Mucosa of gallbladder (tissue), 1 donor: ENCODE measurements around the gene WDFY2. TPM values are rescaled to one million over a fixed set of nuclear protein-coding genes. Genes with fewer than 3 reads are reported as not detected.

ENCODE experiments used
- DNase-seq: peaks from one replicate; pipeline ENCODE4 v3.0.0-alpha.2; 2020; ENCODE audit warnings: low spot score
- total RNA-seq: library from RNA; stranded (reverse); gene quantifications from one replicate; pipeline ENCODE4 v1.2.1, GENCODE V29; 2021
- donor health status: DM: no; HTN: no; CAD: no.

The WDFY2 gene
- total RNA-seq, 1 donor from 2014 or later: 8.7 TPM

DNA sequence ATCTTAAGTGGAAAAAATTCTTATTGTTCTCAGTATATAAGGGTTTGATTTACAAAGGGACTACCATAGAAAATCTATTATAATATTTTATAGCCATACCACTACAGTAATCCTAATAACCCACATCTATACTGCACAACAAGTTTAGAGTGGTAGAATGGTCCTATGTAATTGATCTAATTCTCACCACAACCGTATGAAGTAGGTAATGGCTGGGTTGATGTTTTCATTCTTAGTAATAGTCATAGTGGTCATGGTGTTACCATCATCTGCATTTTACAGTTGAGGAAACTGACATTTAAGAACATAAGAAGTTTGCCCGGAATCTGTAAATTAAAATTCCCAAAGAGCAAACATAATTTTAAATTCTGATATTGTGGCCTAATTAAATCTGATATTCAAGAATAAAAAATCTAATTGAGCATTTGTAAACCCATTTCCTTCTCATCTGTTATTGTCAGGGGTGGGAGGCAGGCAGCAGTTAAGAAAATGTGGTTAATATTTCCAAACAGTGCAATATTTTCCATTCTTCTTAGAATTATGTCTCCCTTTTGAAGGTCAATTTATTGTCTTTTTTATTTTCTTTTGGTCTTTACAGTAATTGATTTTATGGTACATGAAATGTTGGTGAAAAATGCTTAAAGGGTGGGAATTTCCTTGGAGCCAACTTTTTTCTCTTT lies 154.1 kb downstream of the WDFY2 start:
- DNase-seq: no peak

DNA sequence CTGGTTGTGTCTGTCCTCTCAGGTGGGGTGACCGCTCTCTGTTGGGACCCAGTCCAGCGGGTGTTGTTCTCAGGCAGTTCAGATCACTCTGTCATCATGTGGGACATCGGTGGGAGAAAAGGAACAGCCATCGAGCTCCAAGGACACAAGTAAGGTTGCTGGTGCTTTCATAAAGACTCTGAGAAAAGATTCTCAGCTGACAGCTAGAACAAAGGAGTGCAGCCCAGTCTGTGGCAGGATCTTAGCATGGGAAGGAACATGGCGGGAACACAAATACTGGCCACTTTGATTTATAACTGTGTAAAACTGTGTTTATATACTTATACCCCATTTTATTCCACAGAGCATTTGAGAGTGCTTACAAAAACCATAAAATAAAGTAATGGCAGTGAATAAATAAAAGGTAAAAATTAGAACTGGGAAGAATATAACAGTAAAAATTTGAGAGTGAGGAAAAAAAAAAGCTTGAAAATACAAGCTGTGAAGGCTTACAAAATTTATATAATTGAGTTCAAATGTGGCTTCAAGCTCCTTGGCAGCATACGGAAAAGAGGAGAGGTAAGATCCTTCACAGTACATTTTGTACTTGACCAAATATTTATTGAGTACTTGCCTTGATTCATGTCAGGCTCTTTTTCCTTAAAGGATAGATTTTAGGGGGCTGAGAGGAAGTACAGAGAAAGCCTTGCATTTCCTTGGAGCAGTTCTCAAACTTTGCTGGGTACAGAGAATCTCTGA lies 154.9 kb downstream of the WDFY2 start:
- no peak for DNase-seq

DNA sequence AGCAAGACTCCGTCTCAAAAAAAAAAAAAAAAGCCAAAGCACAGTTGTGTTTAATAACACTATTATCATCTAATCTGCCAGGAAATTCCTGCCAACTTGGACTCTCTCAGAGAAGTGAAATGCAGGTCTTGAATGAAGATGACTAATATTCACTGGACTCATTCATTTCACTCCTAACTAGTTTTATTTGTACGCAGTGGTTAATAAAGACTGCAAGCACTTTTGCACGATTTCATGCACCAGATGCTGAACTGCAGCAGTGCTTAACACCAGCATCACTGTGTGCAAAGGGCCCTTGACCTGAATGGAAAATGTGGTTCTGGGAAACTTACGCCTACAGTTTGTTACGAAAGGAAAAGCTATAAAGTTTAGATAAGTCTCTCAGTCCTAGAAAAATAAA lies 156.4 kb downstream of the WDFY2 start:
- DNase-seq: no peak

DNA sequence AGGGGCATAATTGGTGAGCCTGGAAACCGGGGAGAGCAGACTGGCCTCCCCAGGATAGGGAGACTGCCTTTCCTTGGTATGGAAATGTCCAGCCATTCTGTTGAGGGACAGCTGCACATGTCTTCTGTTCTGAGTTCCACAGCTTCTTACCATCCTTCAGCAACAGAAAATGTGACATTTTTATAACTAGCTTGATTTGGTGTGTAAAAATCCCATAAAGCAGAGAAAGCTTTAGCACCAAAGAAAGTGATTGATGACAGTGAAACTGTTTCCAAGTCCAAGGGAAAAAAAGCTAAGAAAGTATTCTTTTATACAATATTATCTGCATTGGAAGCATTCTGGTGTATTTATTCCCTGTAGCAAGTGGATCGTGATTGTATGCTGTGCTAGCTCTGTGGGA lies 157.8 kb downstream of the WDFY2 start:
- DNase-seq: no peak

DNA sequence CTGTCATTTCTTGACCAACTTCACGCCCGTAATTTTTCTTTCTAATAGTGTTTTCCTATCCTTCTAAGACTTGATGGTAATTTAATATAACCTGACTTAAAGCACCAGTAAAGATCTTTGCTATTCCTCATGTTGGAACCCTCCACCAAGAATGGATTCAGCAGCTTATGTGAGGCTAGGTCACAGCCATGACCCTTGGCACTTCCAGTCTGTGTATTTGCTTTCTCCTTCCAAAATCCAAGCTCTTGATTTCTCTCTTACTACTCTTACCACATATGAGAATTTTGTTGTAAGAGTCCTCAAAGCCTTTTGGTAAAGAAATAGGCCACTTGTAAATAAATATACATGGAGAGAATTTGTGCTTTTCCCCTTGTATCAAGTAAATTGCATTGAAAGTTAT lies 158.3 kb downstream of the WDFY2 start:
- no peak for DNase-seq

DNA sequence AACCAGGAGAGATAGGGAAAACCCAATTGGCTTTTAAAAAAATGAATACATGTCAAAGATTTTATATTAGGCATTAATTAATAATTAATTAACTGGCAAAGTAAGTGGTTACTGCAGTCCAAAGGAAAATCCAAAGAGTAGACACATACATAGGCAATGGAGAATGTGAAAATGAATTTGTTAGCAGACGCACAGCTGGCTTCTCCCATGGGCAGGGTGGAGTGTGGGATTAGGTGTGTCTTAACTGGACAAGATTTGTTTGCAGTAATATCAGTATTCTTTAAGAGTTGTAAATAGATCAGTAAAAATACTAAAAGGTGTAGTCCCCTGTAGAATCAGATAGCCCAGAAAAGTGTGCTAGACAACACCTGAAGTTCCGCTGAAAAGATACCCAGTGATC lies 161.0 kb downstream of the WDFY2 start:
- no peak for DNase-seq

DNA sequence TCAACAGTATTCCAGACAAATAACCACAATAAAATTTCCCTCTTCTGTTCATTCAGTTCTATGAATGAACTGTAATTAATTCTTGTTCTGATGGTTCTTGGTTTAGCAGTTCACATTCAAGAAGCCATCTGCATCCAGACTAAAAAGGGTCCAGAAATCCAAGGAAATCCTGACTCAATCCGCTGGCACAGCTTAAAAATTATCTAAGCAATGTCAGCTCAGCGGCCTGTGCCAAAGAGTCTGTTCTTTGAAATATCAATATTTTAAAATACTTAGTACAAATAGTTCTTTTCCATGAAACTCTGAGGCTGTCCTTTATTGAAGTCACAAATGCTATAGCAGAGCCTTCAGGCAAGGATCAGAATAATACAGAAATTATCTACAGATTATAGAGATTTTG lies 162.5 kb downstream of the WDFY2 start:
- no peak for DNase-seq

DNA sequence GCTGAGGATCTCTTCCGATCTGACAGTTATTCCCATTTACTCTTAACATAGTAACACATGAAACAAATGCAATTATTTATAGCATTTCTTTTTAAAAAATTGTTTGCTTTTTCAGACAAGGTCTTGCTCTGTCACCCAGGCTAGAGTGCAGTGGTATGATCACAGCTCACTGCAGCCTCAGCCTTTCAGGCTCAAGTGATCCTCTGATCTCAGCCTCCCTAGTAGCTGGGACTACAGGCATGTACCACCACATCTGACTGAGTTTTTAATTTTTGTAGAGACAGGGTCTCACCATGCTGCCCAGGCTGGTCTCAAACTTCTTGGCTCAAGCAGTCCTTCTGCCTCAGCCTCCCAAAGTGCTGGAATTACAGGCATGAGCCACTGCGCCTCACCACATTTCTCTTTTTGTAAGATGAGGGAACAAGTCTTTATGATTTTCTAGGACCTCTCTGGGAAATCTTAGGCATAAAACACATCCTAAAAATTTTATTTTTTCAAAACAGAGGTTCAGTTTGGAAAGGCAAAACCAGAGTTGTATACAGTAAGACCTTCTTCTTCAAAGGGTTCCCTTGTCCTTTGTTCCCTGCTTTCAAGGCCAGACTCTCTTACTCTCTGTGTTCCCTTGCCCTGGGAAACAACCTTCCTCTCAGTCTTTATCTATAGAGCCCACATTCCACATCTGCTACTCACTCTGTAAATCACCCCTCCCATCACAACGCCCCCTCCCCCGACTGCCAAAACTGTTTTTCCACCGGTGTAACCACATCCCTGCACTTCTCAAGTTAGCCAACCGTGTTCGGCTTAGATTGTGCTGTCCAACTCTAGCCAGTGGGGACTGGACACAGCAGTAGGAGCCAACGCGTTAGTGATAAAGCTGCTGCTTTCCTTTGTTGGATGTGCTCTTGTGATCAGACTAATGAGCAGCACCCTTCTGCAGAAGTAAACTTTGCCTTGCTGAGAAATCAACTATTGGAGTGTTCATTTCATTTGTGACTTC lies 163.5 kb downstream of the WDFY2 start:
- no peak for DNase-seq

DNA sequence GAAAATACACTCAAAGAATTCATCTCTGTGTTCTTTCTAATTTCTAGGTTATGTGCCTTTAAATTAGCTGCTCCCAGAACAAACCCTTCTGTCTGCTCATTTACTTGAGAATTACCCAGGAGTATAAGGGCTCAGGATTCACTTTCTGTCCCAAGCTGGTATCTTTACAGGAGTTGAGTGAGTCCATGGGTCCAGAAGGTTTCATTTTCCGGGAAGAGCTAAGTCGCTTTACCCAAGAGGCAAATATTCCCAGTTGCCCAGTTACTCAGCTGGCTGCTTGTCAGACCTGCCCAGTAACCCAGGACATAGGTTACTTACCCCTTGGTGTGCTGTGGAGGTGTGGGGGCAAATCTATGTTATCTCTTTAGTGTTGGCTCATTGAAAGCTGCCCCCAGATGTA lies 172.4 kb downstream of the WDFY2 start:
- DNase-seq: no peak

DNA sequence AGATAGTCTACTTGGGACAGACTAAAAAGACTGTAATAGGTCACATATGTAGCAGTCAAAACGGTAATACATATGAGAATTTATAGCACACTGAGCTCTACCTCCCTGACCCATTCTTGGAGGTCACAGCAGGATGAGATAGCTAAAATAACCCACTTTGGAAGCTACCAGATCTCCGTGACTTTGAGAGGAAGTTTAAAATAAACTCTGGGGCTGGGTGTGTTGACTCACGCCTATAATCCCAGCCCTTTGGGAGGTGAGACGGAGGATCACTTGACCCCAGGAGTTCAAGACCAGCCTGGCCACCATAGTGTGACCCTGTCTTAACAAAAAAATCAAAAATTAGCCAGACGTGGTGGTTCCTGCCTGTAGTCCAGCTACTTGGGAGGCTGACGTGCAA lies 174.4 kb downstream of the WDFY2 start:
- DNase-seq: no peak

DNA sequence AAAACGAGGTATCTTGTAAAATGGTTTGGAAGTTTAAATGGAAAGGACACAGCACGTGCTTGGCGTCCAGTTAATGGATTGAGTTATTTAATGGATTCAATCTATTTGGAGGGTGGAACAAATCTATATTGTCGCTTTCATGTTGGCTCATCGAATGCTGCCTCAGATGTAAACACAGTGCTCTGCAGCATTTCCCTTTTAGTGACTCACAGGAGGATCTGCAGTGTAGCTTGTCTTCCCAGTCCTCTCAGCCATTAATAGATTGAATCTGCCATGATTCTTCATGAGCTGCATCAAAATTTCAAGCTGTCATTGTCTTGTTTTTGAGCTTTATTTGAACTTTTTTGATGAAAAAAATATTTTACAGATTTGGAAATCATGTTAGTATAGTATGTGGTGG lies 175.0 kb downstream of the WDFY2 start:
- no peak for DNase-seq

DNA sequence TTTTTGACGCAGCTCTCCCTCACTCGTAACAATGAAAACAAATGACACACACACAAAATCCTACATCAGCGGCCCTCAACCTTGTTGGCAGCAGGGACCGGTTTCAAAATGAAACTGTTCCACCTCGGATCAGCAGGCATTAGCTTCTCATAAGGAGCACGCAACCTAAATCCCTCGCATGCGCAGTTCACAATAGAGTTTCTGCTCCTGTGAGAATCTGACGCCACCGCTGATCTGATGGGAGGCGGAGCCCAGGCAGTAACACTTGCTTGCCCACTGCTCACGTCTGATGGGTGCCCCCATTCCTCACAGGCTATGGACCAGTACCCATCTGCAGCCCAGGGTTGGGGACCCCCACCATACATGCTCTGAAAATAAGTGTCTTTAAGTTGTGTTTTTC lies 176.3 kb downstream of the WDFY2 start:
- DNase-seq: no peak

DNA sequence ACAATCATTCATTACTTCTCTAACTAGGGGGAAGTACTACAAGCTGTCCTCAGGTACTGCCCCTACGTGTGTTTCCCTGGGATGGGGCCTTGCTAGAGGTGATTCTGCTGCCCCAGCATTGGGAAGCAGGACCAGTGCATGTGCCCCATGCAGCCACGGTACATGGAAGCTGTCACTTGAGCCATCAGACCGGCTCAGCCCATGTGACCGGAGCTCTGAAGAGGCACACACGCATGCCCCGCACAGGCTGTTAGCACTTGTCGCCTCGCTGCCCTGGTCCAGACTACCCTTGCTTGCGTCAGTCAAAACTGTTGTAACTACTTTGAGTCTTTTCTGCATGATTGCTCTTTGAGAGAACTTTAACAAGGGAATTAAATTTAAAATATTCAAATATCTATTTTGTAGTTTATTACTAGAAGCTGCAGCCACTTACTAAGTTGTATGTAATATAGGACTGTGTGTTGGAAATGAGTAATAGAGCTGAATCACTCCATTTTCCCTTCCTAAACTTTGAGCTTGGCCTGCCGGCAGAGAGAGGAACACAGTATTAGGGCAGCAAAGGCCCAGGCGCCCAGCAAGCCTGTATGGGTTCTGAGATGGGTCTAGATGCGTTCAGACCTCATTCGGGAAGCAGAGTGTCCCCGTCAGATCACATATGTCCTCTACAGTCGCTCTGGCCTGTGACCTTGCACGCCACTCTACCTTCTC lies 177.5 kb downstream of the WDFY2 start:
- DNase-seq: no peak

DNA sequence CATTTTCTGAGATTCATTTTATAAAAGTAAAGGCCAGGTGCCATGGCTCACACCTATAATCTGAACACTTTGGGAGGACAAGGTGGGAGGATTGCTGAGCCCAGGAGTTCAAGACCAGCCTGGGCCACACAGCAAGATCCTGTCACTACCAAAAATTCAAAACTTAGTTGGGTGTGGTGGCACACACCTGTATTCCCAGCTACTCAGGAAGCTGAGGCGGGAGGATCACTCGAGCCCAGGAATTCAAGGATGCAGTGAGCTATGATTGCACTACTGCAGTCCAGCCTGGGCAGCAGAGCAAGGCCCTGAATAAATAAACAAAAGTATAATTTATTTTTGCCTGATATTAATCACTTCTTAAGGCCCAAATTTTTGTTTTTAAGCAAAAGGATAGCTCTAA lies 179.2 kb downstream of the WDFY2 start:
- DNase-seq: no peak

DNA sequence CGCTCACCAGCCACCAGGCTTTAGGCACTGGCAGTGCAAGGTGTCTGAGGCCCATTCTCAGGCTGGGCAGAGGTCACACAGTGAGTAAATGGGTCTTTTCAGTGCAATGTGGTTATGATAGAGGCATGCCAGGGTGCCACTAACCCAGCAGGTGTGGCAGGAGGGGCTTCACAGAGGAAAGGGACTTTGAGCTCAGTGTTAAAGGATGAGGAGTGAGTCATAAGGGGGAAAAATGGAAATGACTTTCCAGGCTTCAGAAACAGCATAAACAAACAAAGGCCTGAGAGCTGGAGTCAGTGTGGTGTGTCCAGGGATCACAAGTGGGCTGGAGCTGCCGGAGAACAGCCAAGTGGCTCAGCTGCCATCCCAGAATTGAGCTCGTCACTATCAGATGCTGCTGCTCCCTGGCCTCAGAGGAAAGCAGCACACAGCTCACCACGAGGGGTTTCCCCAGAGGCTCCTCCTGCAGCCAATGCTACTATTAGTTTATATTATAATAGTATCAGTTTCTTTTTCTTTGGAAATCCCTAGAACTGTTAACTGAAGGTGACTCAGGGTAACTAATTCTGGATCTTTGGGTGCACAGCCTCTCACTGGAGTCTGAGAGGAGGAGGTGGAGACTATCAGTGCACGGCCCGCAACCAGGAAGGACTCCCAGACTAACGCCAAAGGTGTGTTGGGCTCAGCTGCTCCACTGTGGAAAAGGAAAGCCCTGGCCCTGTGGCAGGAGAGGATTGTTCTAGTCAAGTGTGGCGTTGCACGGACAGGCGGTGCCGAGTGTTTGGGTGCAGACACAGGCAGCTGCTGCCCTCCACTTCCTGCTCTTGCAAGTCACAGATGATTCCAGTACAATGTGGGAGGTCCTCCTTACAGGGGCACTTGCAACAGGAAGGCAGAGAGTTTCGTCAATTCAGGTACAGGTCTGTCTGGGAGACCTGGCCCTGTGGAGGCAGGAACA lies 180.2 kb downstream of the WDFY2 start:
- peak; percentile 67 for DNase-seq

DNA sequence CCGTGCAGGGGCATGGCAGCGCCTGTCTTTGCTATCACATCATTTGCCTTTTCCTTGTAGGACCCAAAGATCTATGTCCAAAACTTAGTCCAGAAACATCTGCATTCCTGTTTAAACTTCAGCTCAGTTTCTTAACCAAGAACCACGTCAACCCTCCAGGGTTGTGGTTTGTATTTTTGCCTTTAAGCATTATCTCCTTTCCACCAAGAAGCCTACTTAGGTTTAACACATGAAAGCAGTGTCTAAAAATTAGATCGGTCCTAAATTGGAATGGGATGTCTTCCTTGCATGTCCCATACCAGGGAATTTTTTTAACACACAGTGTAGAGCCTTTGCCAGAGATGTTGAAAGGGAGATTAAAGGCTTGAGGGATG lies 180.9 kb downstream of the WDFY2 start:
- DNase-seq: no peak

DNA sequence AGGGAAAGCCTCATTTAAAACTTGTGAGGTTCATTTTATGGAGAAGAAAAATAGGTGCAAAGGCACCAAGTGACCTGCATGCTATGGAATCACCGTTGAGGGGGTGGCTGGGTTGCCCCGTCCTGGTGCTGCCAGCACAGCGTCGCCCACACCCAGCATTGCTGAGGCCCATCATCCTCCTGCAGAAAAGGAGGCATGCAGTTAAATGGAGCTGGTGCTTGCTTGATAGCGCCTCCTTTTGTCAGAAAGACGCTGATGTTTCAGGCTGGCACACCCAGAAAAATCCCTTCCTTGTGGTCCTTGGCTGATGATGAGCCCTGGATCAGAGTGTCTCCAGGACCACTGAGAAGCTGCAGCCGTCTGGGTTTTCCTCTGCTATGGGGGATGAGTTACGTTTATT lies 182.8 kb downstream of the WDFY2 start:
- DNase-seq: no peak

DNA sequence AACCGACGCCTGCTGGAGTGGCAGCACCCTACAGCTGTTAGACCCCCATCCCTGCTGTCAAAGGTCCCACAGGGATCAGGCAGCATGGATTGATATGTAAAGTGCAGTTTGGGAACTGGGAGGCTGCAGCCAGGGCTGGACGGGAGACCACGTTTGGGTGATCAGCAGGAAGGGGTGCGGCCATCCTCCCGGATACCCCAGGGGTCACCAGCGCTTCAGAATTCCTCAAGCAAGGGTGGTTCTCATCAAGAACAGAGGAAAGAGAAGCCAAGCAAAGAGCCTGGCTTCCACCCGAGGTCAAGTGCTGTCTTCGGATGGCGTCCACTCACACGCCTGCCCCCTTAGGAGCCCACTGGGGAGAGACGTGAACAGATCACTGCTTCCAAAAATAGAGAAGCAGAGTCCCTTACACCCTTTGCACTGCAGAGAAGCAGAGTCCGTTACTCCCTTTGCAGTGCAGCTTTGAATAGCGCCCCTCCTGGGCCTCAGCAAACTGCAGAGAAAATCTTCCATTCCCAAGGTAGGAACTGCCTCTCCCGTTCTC lies 184.2 kb downstream of the WDFY2 start:
- no peak for DNase-seq

DNA sequence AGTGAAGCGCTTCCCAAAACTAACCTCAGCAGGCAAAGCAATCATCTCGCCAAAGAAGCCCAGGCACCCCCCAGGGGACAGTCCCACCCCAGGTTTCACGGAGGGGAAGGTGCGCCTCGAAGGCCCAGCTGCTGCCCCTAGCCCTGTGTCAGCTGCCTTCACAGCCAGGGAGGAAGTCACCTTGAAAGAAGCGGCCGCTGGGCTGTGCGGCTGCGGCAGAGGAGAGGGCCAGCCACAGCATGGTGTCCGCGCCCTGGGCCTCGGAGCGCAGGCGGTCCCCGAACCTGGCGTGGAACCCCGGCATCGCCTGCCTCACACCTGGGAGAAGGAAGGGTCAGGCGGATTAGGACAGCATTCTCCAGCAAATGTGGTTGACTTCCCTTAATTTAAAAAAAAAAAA lies 184.7 kb downstream of the WDFY2 start:
- DNase-seq: no peak

DNA sequence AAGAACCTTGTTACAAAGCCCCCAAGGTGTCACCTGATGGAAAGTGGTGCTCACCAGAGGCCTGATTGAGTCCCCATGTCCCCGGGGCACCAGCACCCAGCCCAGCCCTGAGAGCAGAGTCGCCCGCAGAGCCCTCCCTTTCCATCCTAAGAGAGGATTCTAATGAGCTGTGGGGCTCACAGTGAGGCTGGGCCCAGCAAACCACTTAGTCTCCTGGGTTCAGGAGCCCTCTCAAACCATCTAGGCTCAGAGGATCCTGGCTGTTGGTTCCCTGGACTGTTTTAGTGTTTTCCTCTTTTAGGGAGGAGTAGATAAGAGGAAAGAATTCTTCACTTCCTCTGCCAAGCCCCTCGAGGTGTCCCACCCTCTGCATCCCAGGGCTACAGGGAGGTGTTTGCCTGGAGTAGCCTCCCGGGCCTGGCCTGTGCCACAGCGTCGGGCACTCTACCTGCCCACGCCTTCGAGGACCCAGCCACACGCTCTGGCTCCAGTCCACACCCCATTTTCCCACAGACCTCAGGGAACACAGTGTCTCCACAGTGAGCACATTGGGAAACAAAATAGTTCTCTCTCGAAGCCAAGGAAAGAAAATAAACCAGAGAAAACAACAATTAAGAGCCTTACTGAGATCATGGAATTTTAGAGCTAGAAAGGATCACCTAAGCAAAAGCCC lies 185.3 kb downstream of the WDFY2 start:
- peak; percentile 28 for DNase-seq
